ENCODE measurements around the gene CYBB. TPM values are rescaled to one million over a fixed set of nuclear protein-coding genes. Genes with fewer than 3 reads are reported as not detected.

CYBB gene
- total and polyA plus RNA-seq, 2 experiments from 2014 or later: 2.5 TPM; not detected in 1

- H3K36me3 ChIP-seq (replicated peaks; ENCODE audit: insufficient read depth, low read depth): no peaks in the 10 kb centered on the region
- TF ChIP-seq EZH2 (IDR thresholded peaks at IDR 0.05; ENCODE audit: borderline replicate concordance) (no peak), EZH2phosphoT487 (IDR thresholded peaks at IDR 0.05; ENCODE audit: low read depth, severe bottlenecking, unreplicated experiment) (no peak), CTCF (IDR thresholded peaks at IDR 0.05; ENCODE audit: poor library complexity) (no peak)
- H3K4me1 ChIP-seq (ENCODE audit: insufficient read depth): no peaks in the 10 kb centered on the region
- H3K9me2 ChIP-seq (replicated peaks; ENCODE audit: insufficient read depth): no peaks in the 10 kb centered on the region
- no peaks in the 10 kb centered on the region for H4K20me1 ChIP-seq (ENCODE audit: insufficient read depth, poor library complexity, severe bottlenecking)
- no peak overlapping the region for H3K27ac ChIP-seq
- no peak overlapping the region for H3K4me3 ChIP-seq
- WGBS (ENCODE audit: low lambda C conversion rate, missing lambda C conversion rate): 65% methylated on average over 3 of the region's 3 CpGs
- no peaks in the 10 kb centered on the region for H3K9me3 ChIP-seq (ENCODE audit: low read depth)
- H3K27me3 ChIP-seq: no peaks in the 10 kb centered on the region
- no peaks in the 10 kb centered on the region for H3K79me2 ChIP-seq
- no peak for DNase-seq (ENCODE audit: low spot score)
- no peak overlapping the region for H3K4me2 ChIP-seq
- no peak overlapping the region for H2AFZ ChIP-seq
Observed at GRCh38 chrX:37854148-37854547, 74.3 kb downstream of the CYBB start.

- Histone ChIP-seq H3K79me2 (no peaks in the 10 kb centered on the region), H3K9me2 (replicated peaks; ENCODE audit: insufficient read depth) (no peaks in the 10 kb centered on the region)
- 51% methylated on average over 2 of the region's 2 CpGs for WGBS (ENCODE audit: low lambda C conversion rate, missing lambda C conversion rate)
Observed at GRCh38 chrX:37854748-37855147, 74.9 kb downstream of the CYBB start.

GRCh38 chrX:37860721-37861120 lies 80.9 kb downstream of the CYBB start:
- no peak overlapping the region for H3K4me3 ChIP-seq
- no peak for TF ChIP-seq CTCF (IDR thresholded peaks at IDR 0.05; ENCODE audit: poor library complexity)
- no peak for TF ChIP-seq EZH2phosphoT487 (IDR thresholded peaks at IDR 0.05; ENCODE audit: low read depth, severe bottlenecking, unreplicated experiment)
- no peak for TF ChIP-seq EZH2 (IDR thresholded peaks at IDR 0.05; ENCODE audit: borderline replicate concordance)

More at GRCh38 chrX:37854748-37855147, 74.9 kb downstream of the CYBB start:
- TF ChIP-seq EZH2phosphoT487 (IDR thresholded peaks at IDR 0.05; ENCODE audit: low read depth, severe bottlenecking, unreplicated experiment) (no peak), CTCF (IDR thresholded peaks at IDR 0.05; ENCODE audit: poor library complexity) (no peak), EZH2 (IDR thresholded peaks at IDR 0.05; ENCODE audit: borderline replicate concordance) (no peak)
- no peaks in the 10 kb centered on the region for H3K4me1 ChIP-seq (ENCODE audit: insufficient read depth)
- H3K36me3 ChIP-seq (replicated peaks; ENCODE audit: insufficient read depth, low read depth): no peaks in the 10 kb centered on the region
- H2AFZ ChIP-seq: no peak overlapping the region
- no peaks in the 10 kb centered on the region for H4K20me1 ChIP-seq (ENCODE audit: insufficient read depth, poor library complexity, severe bottlenecking)
- DNase-seq (ENCODE audit: low spot score): no peak
- H3K9me3 ChIP-seq (ENCODE audit: low read depth): no peaks in the 10 kb centered on the region
- no peak overlapping the region for H3K27ac ChIP-seq
- no peak overlapping the region for H3K4me3 ChIP-seq
- H3K27me3 ChIP-seq: no peaks in the 10 kb centered on the region
- no peak overlapping the region for H3K4me2 ChIP-seq

GRCh38 chrX:37862851-37863250 lies 83.0 kb downstream of the CYBB start:
- no peaks in the 10 kb centered on the region for H3K79me2 ChIP-seq
- H3K36me3 ChIP-seq (replicated peaks; ENCODE audit: insufficient read depth, low read depth): no peaks in the 10 kb centered on the region
- H2AFZ ChIP-seq: no peak overlapping the region
- no peaks in the 10 kb centered on the region for H3K27me3 ChIP-seq
- no peak for DNase-seq (ENCODE audit: low spot score)
- H4K20me1 ChIP-seq (ENCODE audit: insufficient read depth, poor library complexity, severe bottlenecking): no peaks in the 10 kb centered on the region
- no peak for TF ChIP-seq EZH2phosphoT487 (IDR thresholded peaks at IDR 0.05; ENCODE audit: low read depth, severe bottlenecking, unreplicated experiment)
- no peak for TF ChIP-seq CTCF (IDR thresholded peaks at IDR 0.05; ENCODE audit: poor library complexity)
- no peak for TF ChIP-seq EZH2 (IDR thresholded peaks at IDR 0.05; ENCODE audit: borderline replicate concordance)
- H3K4me2 ChIP-seq: no peak overlapping the region
- no peaks in the 10 kb centered on the region for H3K9me3 ChIP-seq (ENCODE audit: low read depth)
- no peak overlapping the region for H3K4me3 ChIP-seq
- peak overlapping the region; percentile 31 for H3K27ac ChIP-seq
- H3K4me1 ChIP-seq (ENCODE audit: insufficient read depth): no peaks in the 10 kb centered on the region
- H3K9me2 ChIP-seq (replicated peaks; ENCODE audit: insufficient read depth): no peaks in the 10 kb centered on the region

More at GRCh38 chrX:37860721-37861120, 80.9 kb downstream of the CYBB start:
- WGBS (ENCODE audit: low lambda C conversion rate, missing lambda C conversion rate): 45% methylated on average over 6 of the region's 6 CpGs
- H3K27me3 ChIP-seq: no peaks in the 10 kb centered on the region
- no peak overlapping the region for H3K4me2 ChIP-seq
- H3K4me1 ChIP-seq (ENCODE audit: insufficient read depth): no peaks in the 10 kb centered on the region
- H3K36me3 ChIP-seq (replicated peaks; ENCODE audit: insufficient read depth, low read depth): no peaks in the 10 kb centered on the region
- DNase-seq (ENCODE audit: low spot score): no peak
- no peaks in the 10 kb centered on the region for H3K9me3 ChIP-seq (ENCODE audit: low read depth)
- H3K27ac ChIP-seq: no peak overlapping the region
- no peaks in the 10 kb centered on the region for H3K79me2 ChIP-seq
- H4K20me1 ChIP-seq (ENCODE audit: insufficient read depth, poor library complexity, severe bottlenecking): no peaks in the 10 kb centered on the region
- no peaks in the 10 kb centered on the region for H3K9me2 ChIP-seq (replicated peaks; ENCODE audit: insufficient read depth)
- no peak overlapping the region for H2AFZ ChIP-seq

All from hepatocyte (in vitro differentiated cells).